ENCODE measurements around the gene ZMYND10. TPM values are rescaled to one million over a fixed set of nuclear protein-coding genes. Genes with fewer than 3 reads are reported as not detected.

Gene ZMYND10
- total RNA-seq, 1 experiment from 2014 or later = 1.4 TPM

GRCh38 chr3:50359760-50360110, 14.2 kb upstream of the ZMYND10 start:
- Histone ChIP-seq H3K79me1 (ENCODE audit: insufficient read depth, low read depth, low read length, poor library complexity, severe bottlenecking) (peaks cover 6% of the 10 kb centered on the region), H2AK5ac (ENCODE audit: insufficient read length, low read length) (no peak overlapping the region), H2AFZ (ENCODE audit: low read length) (peak overlapping the region; percentile 26), H3K27ac (ENCODE audit: insufficient read length, low read depth, low read length) (no peak overlapping the region), H3K18ac (ENCODE audit: insufficient read length, low read depth, low read length) (no peak overlapping the region), H3K79me2 (ENCODE audit: insufficient read depth, low read length) (peaks cover 9% of the 10 kb centered on the region; the same call in 1 of the 2 replicates), H3T11ph (ENCODE audit: low read length) (no peak overlapping the region), H4K5ac (ENCODE audit: insufficient read length, low read depth, low read length) (no peak overlapping the region), H2BK5ac (ENCODE audit: insufficient read length, low read length) (no peak overlapping the region), H2BK120ac (ENCODE audit: low read depth, low read length, poor library complexity, severe bottlenecking) (no peak overlapping the region), H3K4ac (ENCODE audit: low read depth, low read length) (no peak overlapping the region), H4K91ac (ENCODE audit: insufficient read length, low read depth, low read length) (no peak overlapping the region), H3K23me2 (ENCODE audit: insufficient read length, low read depth, low read length, poor library complexity, severe bottlenecking) (peaks cover 10% of the 10 kb centered on the region), H3K56ac (ENCODE audit: insufficient read length, low read depth, low read length) (no peak overlapping the region), H3K9me3 (ENCODE audit: control insufficient read depth, low read depth, low read length) (no peaks in the 10 kb centered on the region), H2BK15ac (ENCODE audit: low read depth, low read length) (no peak overlapping the region), H2BK12ac (ENCODE audit: insufficient read length, low read depth, low read length) (no peak overlapping the region), H3K27me3 (ENCODE audit: insufficient read depth, low read length) (no peaks in the 10 kb centered on the region), H3K9ac (ENCODE audit: extremely low read depth, insufficient read length, low read length) (no peak overlapping the region), H3K14ac (ENCODE audit: insufficient read depth, low read length) (no peak overlapping the region), H3K23ac (ENCODE audit: insufficient read length, low read depth, low read length) (no peak overlapping the region), H3K4me2 (ENCODE audit: insufficient read depth, insufficient read length, low read length) (peak overlapping the region; percentile 80), H2BK20ac (ENCODE audit: low read depth, low read length, poor library complexity, severe bottlenecking) (no peak overlapping the region), H4K20me1 (ENCODE audit: control insufficient read depth, insufficient read depth, insufficient read length) (no peaks in the 10 kb centered on the region), H3K4me1 (ENCODE audit: insufficient read depth, low read length) (peaks cover 4% of the 10 kb centered on the region; the same call in 1 of the 2 replicates), H4K8ac (replicated peaks; ENCODE audit: insufficient read length, low read depth, low read length) (no peak overlapping the region)
- Mint-ChIP-seq H3K4me3 (peak overlapping the region; percentile 91 to 95), H3K27ac (peak overlapping the region in 2 of 3 experiments; percentile 39 to 97; a peak in 2 of 7 replicates), H3K36me3 (ENCODE audit: insufficient read depth in 1 of 3, low read depth in 3 of 3) (peaks cover 9 to 17% (median 15%) of the 10 kb centered on the region in 3 experiments), H3K27me3 (ENCODE audit: low read depth) (peaks cover 17% of the 10 kb centered on the region), H3K9me3 (no peaks in the 10 kb centered on the region; a peak in 1 of 5 replicates), H3K4me1 (peaks cover 31 to 33% of the 10 kb centered on the region in 2 experiments)
- TF ChIP-seq, protein P1, sequence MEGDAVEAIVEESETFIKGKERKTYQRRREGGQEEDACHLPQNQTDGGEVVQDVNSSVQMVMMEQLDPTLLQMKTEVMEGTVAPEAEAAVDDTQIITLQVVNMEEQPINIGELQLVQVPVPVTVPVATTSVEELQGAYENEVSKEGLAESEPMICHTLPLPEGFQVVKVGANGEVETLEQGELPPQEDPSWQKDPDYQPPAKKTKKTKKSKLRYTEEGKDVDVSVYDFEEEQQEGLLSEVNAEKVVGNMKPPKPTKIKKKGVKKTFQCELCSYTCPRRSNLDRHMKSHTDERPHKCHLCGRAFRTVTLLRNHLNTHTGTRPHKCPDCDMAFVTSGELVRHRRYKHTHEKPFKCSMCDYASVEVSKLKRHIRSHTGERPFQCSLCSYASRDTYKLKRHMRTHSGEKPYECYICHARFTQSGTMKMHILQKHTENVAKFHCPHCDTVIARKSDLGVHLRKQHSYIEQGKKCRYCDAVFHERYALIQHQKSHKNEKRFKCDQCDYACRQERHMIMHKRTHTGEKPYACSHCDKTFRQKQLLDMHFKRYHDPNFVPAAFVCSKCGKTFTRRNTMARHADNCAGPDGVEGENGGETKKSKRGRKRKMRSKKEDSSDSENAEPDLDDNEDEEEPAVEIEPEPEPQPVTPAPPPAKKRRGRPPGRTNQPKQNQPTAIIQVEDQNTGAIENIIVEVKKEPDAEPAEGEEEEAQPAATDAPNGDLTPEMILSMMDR (conservative IDR thresholded peaks at IDR 0.05) = no peak
- no peak for DNase-seq
- no CpG with 5 or more reads among the region's 8 CpGs for WGBS (ENCODE audit: extremely low coverage, insufficient read length, low lambda C conversion rate)
